GM18502 (cell line): ENCODE measurements around the gene BRSK2.

Experiments
- ATAC-seq: cut with Tn5 transposase; IDR thresholded peaks from one replicate; pipeline ENCODE4 v1.9.1; 2021; ENCODE audit warnings: mild to moderate bottlenecking; ENCODE audit not compliant: unreplicated experiment, poor library complexity

The BRSK2 gene

GRCh38 chr11:1488575-1489180 lies 98.9 kb downstream of the BRSK2 start:
- ATAC-seq, result no peak

- ATAC-seq, result no peak
Observed at GRCh38 chr11:1490651-1491050, 100.9 kb downstream of the BRSK2 start.

DNA sequence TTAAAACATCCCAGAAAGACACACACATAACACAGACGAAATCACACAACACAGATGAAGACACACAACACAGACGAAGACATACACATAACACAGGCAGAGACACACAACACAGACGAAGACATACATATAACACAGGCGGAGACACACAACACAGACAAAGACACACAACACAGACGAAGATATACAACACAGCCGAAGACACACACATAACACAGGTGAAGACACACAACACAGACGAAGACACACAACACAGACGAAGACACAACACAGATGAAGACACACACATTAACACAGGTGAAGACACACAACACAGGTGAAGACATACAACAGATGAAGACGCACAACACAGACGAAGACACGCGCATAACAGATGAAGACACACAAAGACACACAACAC lies 101.6 kb downstream of the BRSK2 start:
- ATAC-seq, result no peak

- ATAC-seq, result no peak
Observed at GRCh38 chr11:1493650-1494244, 104.0 kb downstream of the BRSK2 start.

DNA sequence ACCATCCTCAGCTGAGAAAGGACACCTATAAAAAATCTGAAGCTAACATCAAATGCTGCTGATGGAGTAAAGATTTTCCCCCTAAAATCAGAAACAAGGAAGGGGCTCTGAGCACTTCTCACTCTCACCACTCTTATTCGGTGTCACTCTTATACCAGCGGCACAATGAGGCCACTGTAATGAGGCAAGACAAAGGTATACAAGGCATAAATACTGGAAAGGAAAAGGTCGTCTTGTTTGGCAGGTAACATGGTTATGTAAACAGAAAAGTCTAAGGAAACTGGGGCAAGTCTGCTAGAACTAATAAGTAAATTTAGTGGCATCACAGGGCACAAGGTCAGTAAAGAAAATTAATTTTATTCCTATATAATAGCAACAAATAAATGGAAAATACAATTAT lies 104.9 kb downstream of the BRSK2 start:
- no peak for ATAC-seq

DNA sequence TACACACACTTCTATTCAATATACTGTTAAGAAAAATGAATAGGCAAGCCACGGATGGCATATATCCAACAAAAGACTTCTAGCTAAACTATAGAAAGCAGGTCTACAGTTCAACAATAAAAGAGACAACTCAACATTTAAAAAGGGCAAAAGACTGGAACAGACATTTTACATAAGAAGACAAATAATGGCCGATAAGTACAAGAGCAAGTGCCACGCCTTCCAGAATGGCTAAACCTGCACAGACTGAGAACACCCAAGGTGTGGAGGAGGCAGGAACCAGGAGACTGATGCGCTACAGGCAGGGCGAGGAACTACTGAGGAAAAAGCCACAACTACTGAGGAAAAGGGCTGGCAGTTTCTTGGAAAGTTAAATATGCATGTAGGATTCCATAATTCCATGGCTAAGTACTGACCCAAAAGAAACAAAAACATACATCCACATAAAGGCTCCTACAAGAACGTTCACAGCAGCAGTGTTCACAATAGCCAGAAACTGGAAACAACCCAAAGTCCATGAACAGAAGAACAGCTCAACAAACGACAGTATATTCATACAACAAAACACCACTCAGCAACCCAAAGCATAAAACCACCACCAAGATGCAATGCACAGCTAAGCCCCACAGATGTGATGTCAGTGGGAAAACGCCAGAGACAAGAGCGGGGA lies 106.5 kb downstream of the BRSK2 start:
- no peak for ATAC-seq

- no peak for ATAC-seq
Observed at GRCh38 chr11:1496761-1497095, 107.0 kb downstream of the BRSK2 start.

GRCh38 chr11:1497600-1497999 lies 107.9 kb downstream of the BRSK2 start:
- ATAC-seq, result no peak

DNA sequence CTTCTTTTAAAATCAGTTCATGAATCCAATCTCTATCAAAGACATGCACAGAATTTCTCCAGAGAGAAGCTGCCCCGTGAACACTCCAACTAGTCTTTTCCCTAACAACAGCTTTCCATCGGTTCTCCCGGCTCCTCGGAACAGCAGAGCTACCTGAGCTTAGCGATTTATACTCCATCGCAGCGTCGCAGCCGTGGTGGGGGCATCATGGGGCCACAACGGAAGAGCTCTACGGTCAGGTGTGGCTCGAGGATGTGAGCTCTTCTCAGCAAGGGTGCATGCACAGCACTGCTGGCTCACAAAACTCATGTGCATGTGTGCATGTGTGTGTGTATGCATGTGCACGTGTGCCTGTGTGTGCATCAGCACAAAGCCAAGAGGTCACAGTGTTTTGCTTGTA lies 108.5 kb downstream of the BRSK2 start:
- no peak for ATAC-seq

DNA sequence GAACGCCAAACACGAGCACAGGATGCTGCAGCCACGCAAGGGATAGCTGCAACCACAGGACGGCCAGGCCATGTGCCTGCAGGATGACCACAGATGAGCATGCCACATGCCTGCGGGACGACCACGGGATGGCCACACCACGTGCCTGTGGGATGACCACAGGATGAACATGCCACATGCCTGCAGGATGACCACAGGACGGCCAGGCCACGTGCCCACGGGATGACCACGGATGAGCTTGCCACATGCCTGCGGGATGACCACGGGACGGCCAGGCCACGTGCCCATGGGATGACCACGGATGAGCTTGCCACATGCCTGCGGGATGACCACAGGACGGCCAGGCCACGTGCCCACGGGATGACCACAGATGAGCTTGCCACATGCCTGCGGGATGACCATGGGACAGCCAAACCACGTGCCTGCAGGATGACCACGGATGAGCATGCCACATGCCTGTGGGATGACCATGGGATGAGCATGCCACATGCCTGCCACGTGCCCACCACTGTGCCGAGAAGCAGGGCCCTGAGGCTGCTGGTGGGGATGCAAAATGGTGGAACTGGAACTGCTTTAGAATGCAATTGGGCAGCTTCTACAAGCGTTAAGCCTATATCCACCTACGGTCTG lies 109.6 kb downstream of the BRSK2 start:
- no peak for ATAC-seq

GRCh38 chr11:1499899-1500298 lies 110.2 kb downstream of the BRSK2 start:
- ATAC-seq, result no peak

DNA sequence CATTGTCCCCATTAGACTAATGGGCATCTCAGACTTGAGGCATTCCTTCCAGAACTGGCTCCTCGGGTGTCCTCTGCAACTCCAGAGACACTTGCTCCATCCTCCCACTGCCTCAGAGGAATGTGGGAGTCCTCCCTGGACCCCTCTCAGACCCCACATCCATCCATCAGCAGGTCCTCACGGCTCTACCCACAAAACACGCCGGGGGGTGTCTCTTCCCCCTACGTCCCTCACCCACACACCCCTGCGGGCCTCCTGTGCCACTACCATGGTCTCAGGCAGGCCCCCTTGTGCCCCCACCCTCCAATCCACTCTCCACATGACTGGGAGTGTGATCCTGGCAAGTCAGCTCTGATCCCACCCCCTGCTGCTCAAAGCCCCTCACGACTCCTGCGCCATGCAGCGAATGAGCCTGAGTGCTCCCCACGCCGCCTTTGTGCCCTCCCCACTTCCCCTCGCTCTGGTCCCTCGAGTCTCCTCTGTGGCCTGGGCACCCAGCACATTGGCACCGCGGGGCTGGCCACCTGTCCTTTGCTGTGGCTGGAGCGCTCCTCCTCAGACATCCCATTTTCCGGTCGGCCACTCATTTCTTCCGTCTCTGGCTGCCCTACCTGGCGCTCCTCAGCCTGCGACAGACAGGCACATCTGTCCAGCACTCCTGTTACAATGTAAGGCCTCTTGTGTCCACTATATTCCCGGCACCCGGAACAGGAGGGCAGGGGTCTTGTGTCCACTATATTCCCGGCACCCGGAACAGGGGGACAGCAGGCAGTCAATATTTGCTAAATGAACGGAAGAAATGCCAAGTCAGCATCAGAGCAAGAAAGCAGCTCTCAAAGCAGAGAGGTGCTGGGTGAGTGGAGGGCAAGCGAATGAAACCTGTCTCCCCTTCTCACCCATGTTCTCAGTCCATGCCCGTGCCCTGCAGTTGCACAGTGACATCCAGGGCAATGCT lies 111.0 kb downstream of the BRSK2 start:
- ATAC-seq, result no peak

DNA sequence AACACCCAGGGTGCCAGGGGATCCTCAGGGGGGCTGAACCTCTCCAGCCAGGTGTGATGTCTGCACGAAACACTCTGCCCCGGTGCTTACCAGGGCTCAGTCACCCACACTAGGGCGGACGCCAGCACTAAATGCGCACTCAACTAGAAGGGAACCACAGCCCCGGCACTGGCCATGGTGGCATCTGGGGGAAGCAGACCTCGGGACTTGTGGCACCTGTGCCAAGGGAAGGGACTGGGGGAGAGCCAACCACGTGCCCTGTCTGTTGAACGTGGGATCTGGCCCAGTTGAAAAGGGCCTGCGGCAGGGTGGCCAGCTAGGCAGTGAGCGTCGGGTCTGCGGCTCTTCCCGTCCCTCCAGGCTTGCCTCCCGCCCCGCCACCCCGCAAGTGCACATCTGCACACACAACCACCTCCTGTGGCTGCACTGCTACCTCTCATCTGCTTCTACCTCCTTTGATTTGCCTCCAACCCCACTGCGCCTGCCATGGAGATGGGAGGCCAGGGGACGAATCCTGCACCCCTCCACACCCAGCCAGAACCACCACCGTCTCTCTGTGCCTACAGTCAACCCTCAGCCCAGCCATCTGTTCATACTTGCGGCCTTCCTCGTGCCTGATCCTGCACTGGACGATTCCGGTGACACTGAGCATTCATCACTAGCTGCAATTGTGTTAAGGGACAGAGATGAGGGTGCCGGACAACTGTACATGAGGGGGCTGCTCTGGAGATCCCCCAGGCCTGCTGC lies 111.9 kb downstream of the BRSK2 start:
- ATAC-seq, result no peak

- ATAC-seq, result no peak
Observed at GRCh38 chr11:1502168-1502953, 112.6 kb downstream of the BRSK2 start.

- ATAC-seq, result no peak
Observed at GRCh38 chr11:1502954-1503707, 113.4 kb downstream of the BRSK2 start.

DNA sequence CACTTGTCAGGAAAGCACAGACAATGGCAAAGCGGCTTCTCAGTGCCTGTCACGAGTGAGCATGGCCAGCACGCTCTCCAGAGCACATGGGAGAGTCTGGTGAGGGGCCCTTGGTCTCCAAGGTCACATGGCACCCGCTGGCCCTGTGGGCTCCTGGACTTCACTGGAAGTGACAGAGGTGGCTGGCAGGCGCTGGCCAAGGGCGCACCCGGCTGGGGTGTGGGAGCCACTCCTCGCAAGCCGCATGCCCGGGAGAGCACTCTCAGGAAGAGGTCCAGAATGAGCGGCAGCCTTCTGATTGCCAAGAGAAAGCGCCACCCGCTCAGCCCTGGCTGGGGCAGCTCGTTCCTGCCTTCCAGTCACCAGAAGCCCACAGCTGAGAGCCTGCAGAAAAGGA lies 114.0 kb downstream of the BRSK2 start:
- no peak for ATAC-seq

DNA sequence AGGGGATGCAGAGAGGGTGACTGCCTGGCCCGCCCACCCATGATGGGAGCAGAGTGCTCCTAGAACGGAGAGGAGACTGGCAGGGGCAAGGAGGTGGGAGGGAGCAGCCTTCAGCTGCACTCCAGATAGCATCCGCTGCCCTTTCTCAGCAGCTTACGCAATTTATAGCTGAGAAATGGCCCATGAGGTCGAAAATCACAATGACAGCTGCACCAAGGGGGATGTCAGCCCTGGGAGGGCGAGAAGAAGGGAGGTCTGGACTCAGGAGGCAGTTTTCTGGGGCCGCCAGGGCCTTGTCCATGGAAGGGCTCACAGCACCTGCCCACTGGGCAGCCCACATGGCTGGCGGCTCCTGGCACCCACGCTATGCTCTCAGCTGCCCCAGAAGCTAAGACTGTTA lies 114.4 kb downstream of the BRSK2 start:
- no peak for ATAC-seq

DNA sequence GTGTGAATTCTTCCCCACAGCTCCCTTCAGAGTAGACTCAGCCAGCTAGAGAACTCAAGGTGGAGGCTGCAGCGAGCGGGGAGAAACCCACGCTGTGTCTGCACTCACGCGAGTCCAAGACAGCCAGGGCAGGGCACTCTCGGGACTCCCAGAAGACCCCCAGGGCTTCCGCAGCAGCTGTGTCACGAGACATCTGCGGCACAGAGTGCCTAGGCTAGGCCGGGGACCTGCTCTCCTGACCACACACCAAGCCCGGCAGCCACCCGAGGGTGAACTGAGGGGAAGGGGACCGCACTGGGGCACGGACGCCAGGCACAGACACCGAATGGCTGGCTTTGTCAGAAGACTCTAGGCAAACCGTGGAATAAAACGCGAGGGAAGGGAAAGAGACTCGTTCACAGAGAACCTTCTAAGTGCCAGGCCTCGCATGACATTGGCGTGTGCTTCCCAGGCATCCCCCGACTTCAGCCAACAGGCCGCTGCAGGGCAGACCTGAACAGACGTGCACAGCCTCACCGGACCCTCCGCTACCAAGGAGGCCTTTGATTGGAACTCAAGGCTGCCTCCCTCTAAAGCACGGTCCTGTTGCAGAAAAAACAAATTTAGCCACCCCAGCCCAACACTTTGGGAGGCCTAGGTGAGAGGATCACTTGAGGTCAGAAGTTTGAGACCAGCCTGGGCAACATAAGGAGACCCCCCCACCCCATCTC lies 115.0 kb downstream of the BRSK2 start:
- ATAC-seq, result no peak
